Esophagus mucosa (tissue), 1 donor: ENCODE data around the gene SETBP1. TPM values are rescaled to one million over a fixed set of nuclear protein-coding genes. Genes with fewer than 3 reads are reported as not detected.

Source experiments
- ATAC-seq: fragments of 200-7000 bp; cut with Tn5 transposase; one replicate; pipeline ENCODE4 v1.9.1; 2020
- total RNA-seq: library from RNA; stranded (reverse); gene quantifications from one replicate; pipeline ENCODE4 v1.2.4, GENCODE V29; 2023
- donor health status: DM: yes; HTN: yes; CAD: no.

SETBP1 gene
- total RNA-seq, 1 donor from 2014 or later, result 8.5 TPM

- ATAC-seq, result no peak
Measured at GRCh38 chr18:44821924-44822323, 141.2 kb downstream of the SETBP1 start.

GRCh38 chr18:44823286-44823685 is 142.6 kb downstream of the SETBP1 start:
- ATAC-seq, result no peak

- peak; percentile 87 for ATAC-seq
Measured at GRCh38 chr18:44823782-44824181, 143.1 kb downstream of the SETBP1 start.

GRCh38 chr18:44824884-44825283 is 144.2 kb downstream of the SETBP1 start:
- no peak for ATAC-seq

- ATAC-seq, result no peak
Measured at GRCh38 chr18:44826418-44827259, 146.0 kb downstream of the SETBP1 start.

- peak; percentile 46 for ATAC-seq
Measured at GRCh38 chr18:44828080-44828479, 147.4 kb downstream of the SETBP1 start.

- ATAC-seq, result no peak
Measured at GRCh38 chr18:44830581-44830980, 149.9 kb downstream of the SETBP1 start.

GRCh38 chr18:44833786-44834185 is 153.1 kb downstream of the SETBP1 start:
- ATAC-seq, result no peak

GRCh38 chr18:44834867-44835469 is 154.3 kb downstream of the SETBP1 start:
- ATAC-seq, result no peak

- ATAC-seq, result no peak
Measured at GRCh38 chr18:44835703-44836102, 155.0 kb downstream of the SETBP1 start.

GRCh38 chr18:44836263-44836662 is 155.6 kb downstream of the SETBP1 start:
- ATAC-seq, result no peak

- no peak for ATAC-seq
Measured at GRCh38 chr18:44837482-44838180, 156.9 kb downstream of the SETBP1 start.

GRCh38 chr18:44838971-44839666 is 158.4 kb downstream of the SETBP1 start:
- peak; percentile 80 for ATAC-seq

- no peak for ATAC-seq
Measured at GRCh38 chr18:44840058-44840790, 159.5 kb downstream of the SETBP1 start.

GRCh38 chr18:44841221-44841620 is 160.5 kb downstream of the SETBP1 start:
- no peak for ATAC-seq

- no peak for ATAC-seq
Measured at GRCh38 chr18:44841752-44842587, 161.3 kb downstream of the SETBP1 start.

- no peak for ATAC-seq
Measured at GRCh38 chr18:44842588-44843412, 162.1 kb downstream of the SETBP1 start.

- no peak for ATAC-seq
Measured at GRCh38 chr18:44844486-44844885, 163.8 kb downstream of the SETBP1 start.

GRCh38 chr18:44846450-44846849 is 165.8 kb downstream of the SETBP1 start:
- no peak for ATAC-seq

- ATAC-seq, result no peak
Measured at GRCh38 chr18:44848644-44849335, 168.1 kb downstream of the SETBP1 start.
